Left renal cortex interstitium (tissue), 4 donors: Measurements from ENCODE around the gene CLCF1. TPM values are rescaled to one million over a fixed set of nuclear protein-coding genes. Genes with fewer than 3 reads are reported as not detected.
"Not testable (repeated sequence)": the region's sequence is repeated elsewhere in the genome, so short reads cannot be mapped to it uniquely, and the experiment has no call there.

Experiments
- DNase-seq, 4 donors: peaks; one replicate each; pipeline ENCODE4 v3.0.0-alpha.2; 2013; ENCODE audit warnings: low read depth in 4 of 4, low spot score in 2 of 4, missing footprints in 1 of 4
- polyA plus RNA-seq, 4 donors: library from polyadenylated mRNA; unstranded; fragments of 120-200 nt; gene quantifications; one replicate each; pipeline ENCODE4 v1.2.1, GENCODE V29; 2013; ENCODE audit not compliant: insufficient read length in 4 of 4

CLCF1 gene
- polyA plus RNA-seq, 4 donors, result 4.9 to 9.2 (median 5.8) TPM

DNA sequence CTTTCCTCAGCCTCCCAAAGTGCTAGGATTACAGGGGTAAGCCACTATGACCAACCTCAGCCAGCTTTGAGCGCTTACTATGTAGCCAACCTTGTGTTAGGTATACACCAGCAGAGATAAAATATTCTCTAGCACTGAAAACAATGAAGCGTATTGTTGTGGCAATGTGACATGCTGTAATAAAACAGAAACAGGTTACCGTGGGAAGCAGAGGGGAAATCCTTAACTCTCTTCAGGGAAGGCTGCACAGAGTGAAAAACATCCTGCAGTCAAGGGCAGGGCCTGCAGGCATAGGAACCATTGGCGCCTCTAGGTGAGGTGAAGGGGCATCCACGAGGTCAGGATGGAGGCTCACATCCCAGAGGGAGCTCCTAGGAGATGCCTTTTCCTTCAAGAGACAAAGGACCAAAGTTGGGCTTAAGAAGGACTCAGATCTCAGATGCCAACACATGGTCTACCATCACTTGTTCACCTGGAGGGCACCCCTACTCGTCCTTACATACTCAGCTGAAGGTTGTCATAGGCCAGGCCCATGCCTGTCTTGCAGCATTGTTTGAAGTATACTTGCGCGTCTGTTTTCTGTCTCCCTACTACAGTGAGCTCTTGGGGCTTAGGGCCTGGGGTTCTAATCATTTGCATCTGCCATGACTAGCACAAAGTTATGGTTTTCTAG lies 28.0 kb downstream of the CLCF1 start:
- DNase-seq, result no peak

DNA sequence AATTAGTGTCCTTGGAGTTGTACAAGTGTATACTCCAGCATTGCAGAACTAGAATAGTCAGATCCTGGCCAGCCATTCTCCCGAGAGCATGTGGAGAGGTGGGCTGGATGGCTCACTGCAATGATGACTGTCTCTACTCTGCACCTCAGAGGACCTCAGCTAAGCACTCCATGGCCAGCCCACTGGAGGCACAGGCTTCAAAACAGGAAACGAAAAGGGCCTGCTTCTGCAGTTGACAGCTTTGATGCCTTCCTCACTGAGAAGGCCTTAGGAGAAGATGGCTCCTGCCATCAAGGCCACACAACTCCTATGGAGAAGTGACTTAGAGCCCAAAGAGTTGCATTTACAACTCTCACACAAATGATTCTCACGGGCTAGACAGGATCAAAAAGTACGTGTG lies 29.1 kb downstream of the CLCF1 start:
- no peak for DNase-seq

DNA sequence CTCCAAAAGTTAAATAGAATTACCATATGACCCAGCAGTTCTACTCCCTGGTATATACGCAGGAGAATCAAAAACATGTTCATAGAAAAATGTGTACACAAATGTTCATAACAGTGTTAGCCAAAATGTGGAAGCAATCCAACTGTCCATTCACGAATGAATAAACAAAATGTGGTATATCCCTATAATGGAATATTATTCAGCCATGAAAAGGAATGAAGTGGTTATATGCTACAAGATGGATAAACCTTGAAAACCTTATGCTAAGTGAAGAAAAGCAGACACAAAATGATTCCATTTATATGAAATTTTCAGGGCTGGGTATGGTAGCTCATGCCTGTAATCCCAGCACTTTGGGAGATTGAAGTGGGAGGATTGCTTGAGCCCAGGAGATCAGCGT lies 36.1 kb downstream of the CLCF1 start:
- no peak for DNase-seq

DNA sequence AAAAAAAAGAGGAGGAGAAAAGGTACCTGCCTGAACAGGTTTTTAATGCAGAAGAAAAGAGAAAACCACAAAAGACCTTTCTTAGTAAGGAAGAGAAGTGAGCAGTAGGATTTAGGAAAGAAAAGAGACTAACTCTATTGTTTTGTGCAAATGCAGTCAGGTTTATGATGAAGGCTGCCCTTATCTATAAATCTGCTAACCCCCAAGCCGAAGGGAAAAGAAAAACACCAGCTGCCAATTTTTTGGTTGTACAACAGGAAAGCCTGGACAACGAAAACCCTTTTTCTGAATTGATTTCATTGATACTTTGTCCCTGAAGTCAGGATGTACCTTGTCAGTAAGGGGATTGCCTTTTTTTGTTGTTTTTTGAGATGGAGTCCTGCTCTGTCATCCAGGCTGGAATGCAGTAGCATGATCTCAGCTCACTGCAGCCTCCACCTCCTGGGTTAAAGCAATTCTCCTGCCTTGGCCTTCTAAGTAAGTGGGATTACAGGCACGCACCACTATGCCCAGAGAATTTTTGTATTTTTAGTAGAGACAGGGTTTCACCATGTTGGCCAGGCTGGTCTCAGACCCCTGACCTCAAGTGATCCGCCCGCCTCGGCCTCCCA lies 41.2 kb downstream of the CLCF1 start:
- no peak for DNase-seq

DNA sequence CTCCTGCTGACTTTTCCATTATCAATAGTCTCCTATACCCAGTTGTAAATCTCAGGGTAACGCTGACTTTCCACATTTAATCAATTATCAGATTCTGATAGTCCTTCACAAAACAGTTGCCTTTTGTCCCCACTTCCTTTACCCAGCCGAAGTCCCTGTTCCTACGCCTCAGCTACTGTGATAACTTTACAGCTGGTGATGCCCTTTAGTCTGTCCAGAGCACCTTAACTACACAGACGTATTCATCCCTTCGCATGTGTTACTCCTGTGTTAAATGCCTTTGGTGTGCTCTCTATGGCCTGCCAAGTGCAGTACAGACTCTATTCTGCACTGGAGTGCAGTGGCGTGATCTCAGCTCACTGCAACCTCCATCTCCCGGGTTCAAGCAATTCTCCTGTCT lies 49.9 kb downstream of the CLCF1 start:
- DNase-seq, result no peak

DNA sequence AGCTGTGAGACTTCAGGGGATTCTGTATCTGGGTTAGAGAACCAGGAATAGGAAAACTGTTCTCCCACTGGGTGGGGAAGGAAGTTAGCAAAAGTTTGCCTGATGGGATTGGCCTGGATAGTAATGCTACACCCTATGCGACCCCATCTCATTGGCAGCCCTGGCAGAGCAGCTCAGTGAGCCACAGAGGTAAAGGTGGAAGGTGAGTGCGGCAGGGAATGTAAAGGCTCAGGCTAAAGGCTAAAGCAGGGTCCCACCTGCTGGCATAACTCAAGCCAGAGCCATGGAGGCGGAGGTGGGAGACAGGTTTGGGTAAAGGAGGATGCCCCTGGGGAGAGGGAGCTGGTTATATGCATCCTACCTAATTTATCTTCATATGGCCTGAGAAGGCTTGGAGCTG lies 51.3 kb downstream of the CLCF1 start:
- DNase-seq, result no peak

DNA sequence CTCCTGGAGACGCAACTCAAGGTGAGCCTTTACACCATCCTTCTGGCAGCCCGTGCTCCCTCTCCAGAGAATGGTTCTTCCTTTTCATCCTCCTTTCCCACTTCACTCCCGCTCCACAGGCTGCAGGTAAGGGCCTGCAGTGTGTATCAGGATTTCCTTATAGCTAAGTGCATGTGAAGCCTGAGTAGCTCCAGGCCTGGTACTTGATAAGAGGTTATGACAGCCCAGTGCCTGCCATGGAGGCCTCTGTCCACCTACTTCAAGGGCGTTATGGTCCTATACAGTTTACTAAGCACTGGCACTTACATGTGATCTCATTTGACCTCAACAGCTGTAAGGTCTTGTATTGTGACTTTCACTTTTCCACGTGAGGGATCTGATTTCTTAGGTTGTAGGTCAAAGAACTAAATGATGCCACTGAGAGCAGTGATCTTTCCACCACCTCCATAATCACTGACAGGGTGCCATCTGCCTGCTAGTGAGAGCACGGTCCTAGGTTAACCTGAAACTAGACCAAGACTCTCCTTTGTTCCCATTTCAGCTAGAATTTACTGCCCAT lies 52.0 kb downstream of the CLCF1 start:
- no peak for DNase-seq

DNA sequence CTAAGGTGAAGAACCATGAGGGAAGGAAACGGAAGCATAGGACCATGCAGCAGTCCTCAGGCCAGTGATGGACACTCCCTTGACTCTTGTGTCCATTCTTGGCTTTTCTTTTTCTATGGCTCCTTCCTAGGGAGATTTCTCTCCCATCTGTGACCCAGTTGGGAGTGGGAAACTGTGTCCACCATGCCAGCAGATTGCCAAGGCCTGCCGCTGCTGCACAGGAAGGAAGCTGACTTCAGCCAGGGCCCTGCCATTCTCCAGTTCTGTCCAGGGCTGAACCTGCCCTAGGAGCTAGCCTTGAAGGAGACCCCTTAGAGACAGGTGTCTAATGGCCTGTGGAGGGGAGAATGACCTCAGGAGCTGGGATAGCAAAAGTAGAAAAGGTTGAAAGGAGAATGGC lies 52.7 kb downstream of the CLCF1 start:
- no peak for DNase-seq

DNA sequence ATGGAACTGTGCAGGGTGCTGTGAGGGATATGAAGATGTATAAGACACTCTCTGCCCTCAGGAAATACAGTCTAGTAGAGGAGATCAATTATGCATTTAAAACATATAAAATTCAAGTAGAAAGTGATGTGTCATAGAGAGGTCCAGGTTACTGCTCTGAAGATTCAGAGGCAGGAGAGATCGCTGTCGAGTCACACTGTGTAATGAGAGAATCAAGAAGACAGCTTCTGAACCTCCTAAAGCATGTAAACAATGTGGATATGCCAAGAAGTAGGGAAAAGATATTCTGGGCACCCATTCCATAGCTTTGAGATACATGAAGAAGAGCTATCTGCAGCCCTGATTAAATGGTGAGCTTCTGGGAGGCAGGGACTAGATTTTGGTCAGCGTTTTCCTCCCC lies 53.4 kb downstream of the CLCF1 start:
- no peak for DNase-seq

DNA sequence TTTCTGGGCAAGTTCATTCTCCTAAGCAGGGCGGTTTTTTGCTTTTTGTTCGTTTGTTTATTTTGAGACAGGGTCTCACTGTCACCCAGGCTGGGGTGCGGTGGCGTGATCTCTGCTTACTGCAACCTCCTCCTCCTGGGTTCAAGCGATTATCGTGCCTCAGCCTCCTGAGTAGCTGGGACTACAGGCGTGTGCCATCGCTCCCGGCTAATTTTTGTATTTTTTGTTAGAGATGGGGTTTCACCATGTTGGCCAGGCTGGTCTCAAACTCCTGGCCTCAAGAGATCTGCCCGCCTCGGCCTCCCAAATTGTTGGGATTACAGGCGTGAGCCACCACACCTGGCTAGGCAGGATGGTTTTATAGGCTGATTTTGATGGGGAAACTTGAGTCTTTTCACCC lies 54.5 kb downstream of the CLCF1 start:
- not testable (repeated sequence) for DNase-seq

DNA sequence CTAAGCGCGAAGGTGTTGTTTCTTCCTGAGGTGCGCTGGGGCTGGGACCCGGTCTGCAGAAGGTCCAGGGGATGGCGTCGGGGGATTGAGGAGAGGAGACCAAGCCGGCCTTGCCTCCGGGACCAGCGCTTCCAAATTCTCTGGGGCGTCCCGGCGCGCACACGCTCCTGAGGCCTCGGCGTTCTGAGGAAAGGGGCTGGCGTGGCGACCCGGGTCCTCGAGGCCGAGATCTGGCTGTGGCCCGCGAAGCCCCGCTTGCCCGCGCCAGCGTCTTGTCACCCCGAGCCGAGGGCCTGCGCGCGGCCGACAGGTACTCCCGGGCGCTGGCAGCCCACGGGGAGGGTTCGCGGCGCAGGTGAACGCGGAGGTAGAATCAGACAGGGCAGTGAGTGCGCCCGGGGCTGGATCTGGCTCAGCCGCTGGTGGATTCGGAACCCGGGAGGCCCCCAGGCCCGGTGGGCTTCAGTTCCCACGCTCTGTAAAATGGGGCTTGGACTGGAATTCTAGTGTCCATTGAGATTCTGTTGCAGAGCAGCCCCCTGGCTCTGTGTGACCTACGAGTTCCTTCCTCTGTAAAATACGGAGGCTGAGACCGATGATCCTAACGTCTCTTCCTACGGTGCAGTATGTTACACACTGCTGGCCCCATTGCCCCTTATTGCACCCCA lies 55.4 kb downstream of the CLCF1 start:
- DNase-seq, result no peak

DNA sequence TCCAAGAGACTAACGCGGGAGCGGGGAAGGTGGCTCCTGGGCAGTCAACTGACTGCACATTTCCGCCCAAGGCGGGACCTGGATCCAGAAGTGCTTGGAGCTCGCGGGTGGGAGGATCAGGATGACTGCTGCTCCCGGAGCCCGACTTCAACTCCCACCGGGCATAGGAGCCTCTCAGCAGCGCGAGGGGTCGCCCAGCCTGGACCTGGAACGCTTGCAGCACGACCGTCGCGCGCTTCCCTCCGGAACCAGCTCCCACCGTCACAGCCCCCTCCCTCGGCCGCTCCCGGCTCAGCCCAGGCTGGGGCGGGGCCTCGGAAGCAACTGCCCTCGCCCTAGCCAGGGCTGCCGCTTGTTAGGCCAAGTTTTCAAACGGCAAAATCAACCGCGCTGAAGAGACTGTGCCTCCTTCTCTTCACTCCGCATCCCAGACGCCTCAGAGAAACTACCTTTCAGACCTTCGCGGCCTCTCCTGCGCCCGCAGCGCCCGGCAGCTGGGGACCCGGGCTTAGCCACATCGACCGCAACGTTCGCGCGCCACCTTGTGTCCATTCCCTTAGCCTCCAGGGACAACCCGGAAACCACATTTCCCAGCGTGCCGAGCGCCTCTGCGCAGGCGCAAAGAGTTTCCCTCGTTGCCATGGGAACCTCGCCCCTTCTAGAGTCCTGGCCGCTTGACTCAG lies 56.1 kb downstream of the CLCF1 start:
- DNase-seq, result peak; percentile 96 to 98 (median 98)

DNA sequence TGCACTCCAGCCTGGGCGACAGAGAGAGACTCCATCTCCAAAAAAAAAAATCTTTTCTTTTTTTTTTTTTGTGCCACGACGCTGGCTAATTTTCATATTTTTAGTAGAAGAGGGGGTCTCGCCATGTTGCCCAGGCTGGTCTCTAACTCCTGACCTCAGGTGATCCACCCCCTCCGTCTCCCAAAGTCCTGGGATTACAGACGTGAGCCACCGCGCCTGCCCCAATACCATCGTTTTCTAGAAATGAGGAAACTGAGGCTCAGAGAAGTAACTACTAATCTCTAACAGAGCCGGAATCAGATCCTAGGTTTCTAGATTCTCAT lies 56.6 kb downstream of the CLCF1 start:
- no peak for DNase-seq

DNA sequence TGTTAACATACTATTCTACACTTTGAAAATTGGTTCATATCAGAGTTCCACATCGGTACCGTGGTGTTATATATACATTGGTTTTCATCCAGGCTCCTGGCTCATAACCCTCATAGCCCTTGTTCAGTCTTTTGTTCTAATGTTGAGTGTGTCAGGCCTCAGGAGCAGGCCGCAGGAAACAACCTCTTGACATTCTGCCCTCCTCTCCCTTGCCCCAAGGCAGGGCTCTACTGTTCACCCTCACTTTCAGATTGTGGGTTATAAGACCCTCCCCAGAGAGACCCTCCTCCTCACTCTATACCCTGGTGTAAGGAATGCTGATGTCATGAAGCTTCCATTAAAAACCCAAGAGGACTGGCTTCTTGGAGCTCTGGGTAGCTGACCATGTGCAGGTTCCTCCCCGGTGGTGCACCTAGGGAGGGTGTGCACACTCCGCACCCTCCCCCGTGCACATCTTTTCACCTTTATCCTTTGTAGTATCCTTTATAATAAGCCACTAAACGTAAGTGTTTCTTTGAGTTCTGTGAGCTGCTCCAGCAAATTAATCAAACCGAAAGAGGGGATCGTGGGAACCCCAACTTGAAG lies 58.0 kb downstream of the CLCF1 start:
- DNase-seq, result no peak

DNA sequence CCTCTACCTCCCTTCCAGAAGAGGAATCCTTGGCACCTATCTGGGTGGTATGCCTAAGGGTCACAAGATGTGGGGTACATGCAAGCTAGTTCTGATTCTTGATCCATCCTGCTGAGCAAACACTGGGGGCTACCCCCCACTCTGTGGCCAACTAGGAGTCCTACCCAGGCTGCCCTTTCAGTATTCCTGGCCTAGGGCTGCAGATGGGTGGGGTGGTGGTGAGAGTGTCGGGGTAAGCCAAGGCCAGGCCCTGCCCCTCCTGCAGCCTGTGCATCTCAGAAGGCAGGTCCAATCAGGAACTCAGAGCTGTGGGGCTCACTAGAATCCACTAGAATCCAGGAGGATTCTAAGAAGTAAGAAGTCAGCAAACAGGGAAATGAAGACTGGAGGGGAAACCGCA lies 59.2 kb downstream of the CLCF1 start:
- DNase-seq, result no peak

Other genes with a start within 250 kb of the CLCF1 start
- gene GRK2, start 107.1 kb downstream of the CLCF1 start, polyA plus RNA-seq, result 10 to 100 TPM; 51.5 to 68.7 (median 53.0) TPM
- gene ANKRD13D, start 84.3 kb downstream of the CLCF1 start, polyA plus RNA-seq, result 10 to 100 TPM; 17.4 to 60.8 (median 40.3) TPM
- gene SSH3, start 70.1 kb downstream of the CLCF1 start, polyA plus RNA-seq, result 10 to 100 TPM; 17.4 to 37.5 (median 28.5) TPM
- gene POLD4, start 20.1 kb downstream of the CLCF1 start, polyA plus RNA-seq, result 10 to 100 TPM; 18.8 to 40.4 (median 33.4) TPM
- gene RAD9A, start 18.4 kb upstream of the CLCF1 start, polyA plus RNA-seq, result 10 to 100 TPM; 16.7 to 34.8 (median 28.9) TPM
- gene PPP1CA, start 28.3 kb upstream of the CLCF1 start, polyA plus RNA-seq, result 100 to 1,000 TPM; 150 to 187 (median 162) TPM
- 10 to 100 TPM in 2 of 4 donors, 1 to 10 TPM in 2; 3.0 to 11.7 (median 6.7) TPM for gene TBC1D10C, start 30.5 kb upstream of the CLCF1 start, polyA plus RNA-seq
- gene CARNS1, start 42.1 kb upstream of the CLCF1 start, polyA plus RNA-seq, result 1 to 10 TPM; 1.3 to 5.0 (median 3.1) TPM
- gene RPS6KB2, start 54.9 kb upstream of the CLCF1 start, polyA plus RNA-seq, result 10 to 100 TPM; 40.5 to 48.6 (median 44.9) TPM
- 1 to 10 TPM; 1.3 to 2.5 (median 2.2) TPM for gene PTPRCAP, start 64.1 kb upstream of the CLCF1 start, polyA plus RNA-seq
- 10 to 100 TPM; 57.9 to 94.3 (median 77.1) TPM for gene CORO1B, start 69.9 kb upstream of the CLCF1 start, polyA plus RNA-seq
- under 1 TPM in 1 of 4 donors, not detected in 3; 0.09 TPM for gene GPR152, start 79.1 kb upstream of the CLCF1 start, polyA plus RNA-seq
- 1 to 10 TPM in 2 of 4 donors, under 1 TPM in 2; 0.35 to 1.9 (median 0.93) TPM for gene CABP4, start 81.8 kb upstream of the CLCF1 start, polyA plus RNA-seq
- gene TMEM134, start 95.7 kb upstream of the CLCF1 start, polyA plus RNA-seq, result 10 to 100 TPM; 41.7 to 80.2 (median 64.6) TPM
- 10 to 100 TPM; 58.4 to 79.5 (median 70.7) TPM for gene AIP, start 109.4 kb upstream of the CLCF1 start, polyA plus RNA-seq
- 10 to 100 TPM; 27.5 to 41.0 (median 37.8) TPM for gene PITPNM1, start 131.8 kb upstream of the CLCF1 start, polyA plus RNA-seq
- 10 to 100 TPM; 34.0 to 68.5 (median 55.9) TPM for gene CDK2AP2, start 134.6 kb upstream of the CLCF1 start, polyA plus RNA-seq
- gene CABP2, start 149.8 kb upstream of the CLCF1 start, polyA plus RNA-seq, result under 1 TPM; 0.30 to 0.68 (median 0.33) TPM
- gene GSTP1, start 210.2 kb upstream of the CLCF1 start, polyA plus RNA-seq, result 100 to 1,000 TPM; 694 to 850 (median 763) TPM
- gene NDUFV1, start 233.3 kb upstream of the CLCF1 start, polyA plus RNA-seq, result 100 to 1,000 TPM; 154 to 243 (median 225) TPM